Activated CD8-positive, alpha-beta memory T cell treated with anti-CD3 and anti-CD28 coated beads for 48 hours (primary cell): ENCODE data around the gene DNALI1.

ENCODE experiments used
- DNase-seq, 3 experiments: peaks; one replicate each; pipeline ENCODE4 v3.0.0-alpha.2; 2020; ENCODE audit warnings: low read depth in 2 of 3, low spot score in 2 of 3

Gene DNALI1

DNA sequence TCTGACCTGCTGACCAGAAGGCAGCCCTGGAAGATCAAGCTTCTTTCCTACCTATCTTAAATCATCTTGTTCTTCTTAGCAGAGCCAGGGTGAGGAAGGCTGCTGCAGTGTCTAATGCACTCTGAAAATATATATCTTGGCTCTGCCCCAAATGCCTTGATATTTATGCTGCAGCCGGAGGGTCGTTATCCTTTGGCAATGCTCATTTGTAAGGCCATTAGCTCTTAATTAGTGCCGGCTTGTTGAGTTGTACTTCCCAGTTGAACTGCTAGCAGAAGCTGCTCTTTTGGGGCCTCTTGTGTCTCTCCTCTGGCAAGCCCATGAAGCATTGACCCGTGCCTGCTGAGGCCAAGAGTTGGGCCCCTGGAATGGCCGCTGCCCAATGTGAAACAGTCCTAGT is 43.2 kb downstream of the DNALI1 start:
- DNase-seq = no peak

DNA sequence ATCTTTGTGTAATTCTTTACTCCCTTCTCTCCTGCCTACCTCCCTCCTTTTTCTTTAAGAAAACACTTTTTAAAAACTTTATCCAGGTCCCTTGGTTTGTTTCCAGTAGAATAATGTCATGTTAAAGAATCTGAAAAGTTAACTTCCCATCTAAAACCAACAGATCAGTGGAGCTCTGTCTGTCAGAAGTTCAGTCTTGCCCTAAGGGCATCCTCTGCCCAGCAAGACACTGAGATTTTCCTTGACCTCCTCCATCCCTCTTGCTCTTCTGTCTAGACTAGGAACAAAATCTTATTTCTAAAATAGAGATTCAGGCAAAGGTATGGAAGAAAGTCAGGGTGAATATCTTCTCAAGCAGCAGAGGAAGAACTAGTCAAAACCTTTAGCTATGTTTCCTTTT is 44.7 kb downstream of the DNALI1 start:
- DNase-seq = no peak

DNA sequence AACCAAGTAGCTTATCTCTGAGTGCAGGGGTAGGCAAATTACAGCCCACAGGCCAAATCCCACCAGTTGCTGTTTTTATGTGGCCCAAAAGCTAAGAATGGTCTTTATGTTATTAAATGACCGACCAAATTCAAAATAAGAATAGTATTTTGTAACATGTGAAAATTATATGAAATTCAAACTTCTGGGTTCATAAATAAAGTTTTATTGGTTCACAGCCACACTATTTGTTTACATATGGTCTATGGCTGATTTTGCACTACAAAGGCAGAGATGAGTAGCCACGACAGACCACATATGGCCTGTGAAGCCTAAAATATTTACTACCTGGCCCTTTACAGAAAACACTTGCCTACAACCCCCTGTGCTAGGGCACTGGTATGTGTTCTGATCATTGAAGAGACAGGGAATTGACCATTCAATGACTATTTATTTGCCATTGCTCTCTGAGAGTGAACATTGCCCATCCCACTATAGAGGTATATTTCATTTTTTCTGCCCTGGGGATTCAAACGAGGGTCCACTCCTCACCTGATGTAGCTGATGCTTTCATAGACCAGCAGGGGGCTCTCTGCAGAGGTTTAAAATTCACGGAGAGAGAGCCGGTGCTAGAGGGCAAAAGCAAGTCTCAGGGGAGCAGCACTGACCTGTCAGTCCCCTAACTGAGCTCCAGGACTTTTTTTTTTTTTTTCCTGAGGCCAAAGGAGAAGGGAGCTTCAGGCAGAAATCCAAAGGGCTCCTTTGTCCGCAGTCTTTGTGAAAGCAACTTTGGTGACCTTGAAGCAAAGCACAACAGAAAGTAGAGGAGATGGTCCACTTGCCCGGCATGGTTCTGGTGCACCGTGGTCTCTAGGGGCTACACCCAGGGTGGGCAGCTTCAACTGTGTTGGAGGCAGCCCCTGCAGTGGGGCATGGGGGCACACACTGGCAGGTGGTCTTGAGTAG is 46.3 kb downstream of the DNALI1 start:
- no peak for DNase-seq

DNA sequence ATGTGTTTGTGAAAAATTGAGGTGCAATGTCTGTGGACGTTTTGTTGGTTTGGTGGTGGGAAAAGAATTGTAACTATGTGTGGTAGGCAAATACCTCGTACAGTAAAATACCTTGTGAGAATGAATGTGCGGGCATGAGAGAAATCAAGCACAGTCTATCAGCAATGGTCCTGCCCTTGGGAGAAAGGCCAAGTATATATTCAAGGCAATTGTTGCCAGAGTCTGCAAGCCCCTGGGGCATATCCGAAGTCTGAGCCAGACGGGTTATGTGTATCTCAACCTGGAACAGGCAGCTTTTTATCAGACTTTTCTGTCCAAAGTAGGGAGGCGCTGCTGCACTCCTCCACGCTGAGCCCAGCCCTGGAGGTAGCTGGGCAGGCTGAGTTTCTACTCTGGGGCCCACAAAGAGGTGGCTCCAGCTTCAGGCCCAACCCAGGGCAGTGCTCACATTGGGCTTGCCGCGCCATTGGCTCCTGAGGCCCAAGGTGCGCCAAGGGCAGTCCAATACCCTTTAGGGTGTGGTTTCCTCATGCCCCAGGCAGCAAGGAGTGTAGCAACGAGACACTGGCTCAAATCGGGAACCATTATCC is 48.4 kb downstream of the DNALI1 start:
- no peak for DNase-seq

DNA sequence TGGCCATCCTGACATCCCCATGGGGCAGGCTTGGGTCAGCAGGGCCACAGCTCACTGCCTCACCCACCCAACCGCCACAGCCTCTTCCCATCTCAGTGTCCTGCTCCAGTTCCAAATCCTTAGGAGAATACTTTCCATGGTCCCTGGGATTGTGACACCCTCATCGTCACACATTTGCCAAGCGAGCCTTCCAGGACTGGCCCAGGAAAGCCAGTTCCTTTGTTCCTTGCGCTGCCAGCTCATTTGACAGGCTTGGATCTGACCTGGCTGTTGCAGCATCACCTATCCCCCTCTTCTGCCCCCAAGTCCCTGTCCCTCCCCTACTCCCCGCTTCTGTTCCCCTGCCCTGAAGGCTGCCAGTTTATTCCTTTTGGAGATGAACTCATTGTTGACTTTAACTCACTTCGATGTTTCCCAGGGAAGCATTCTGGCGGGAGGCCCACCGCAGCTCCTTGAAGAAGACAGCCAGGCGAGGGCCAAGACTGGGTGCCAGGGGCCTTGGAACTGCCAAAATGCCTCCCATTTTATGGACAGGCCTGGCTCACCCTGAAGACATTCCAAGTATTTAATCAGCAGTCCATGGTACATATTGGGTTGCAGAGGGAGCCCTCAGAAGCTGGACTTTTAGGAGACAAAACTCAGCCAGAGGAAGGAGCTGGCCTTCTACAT is 49.2 kb downstream of the DNALI1 start:
- DNase-seq = no peak

DNA sequence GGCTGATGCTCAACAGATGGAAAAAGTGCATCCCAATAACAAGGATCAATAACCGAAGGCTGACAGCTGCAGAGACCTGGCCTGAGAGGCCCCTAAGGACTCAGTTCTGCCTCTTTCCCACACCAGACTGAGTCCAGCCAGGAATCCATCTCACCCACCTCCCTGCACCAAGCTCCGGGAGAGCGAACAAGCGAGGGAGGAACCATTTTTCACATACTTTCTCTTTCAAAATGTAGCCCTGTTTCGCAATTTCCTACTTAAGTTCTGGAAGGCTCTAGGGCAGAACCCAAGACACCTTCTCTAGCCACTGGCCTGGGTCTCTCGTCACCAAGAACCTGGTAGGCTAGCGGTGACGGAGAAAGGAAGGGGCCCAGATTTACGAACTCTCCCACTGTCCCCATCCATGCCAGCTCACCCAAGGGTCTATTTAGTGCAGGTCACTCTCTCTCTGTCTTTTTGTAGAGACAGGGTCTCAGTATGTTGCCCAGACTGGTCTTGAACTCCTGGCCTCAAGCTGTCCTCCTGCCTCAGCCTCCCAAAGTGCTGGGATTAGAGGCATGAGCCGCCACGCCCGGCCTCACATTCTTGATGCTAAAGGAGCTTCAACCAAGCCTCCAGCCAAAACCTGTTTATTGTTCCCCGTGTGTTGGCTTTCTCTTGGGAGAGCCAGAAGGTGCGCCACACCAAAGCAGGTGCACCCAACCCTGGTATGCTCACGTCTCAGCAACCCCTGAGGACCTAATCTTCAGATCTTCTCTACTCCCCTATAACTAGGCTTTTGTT is 49.9 kb downstream of the DNALI1 start:
- DNase-seq = no peak

DNA sequence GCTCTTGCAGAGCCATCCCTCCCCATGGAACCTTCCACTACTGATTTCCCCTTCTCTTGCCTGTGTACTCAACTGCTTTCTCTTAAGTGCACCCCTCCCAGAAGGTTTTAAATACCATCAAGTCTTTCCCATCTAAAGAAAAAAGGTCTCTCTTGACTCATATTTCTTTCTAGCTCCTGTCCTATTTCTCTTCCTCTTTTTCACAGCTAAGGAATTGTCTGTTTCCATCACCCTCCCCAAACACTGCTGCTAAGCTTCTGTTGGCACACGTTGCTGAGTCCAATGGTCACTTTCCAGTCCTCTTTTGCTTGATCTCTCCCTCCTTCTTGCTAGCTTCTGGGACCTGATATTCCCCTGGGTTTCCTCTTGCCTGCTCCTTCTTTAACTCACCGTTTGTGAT is 52.3 kb downstream of the DNALI1 start:
- no peak for DNase-seq

DNA sequence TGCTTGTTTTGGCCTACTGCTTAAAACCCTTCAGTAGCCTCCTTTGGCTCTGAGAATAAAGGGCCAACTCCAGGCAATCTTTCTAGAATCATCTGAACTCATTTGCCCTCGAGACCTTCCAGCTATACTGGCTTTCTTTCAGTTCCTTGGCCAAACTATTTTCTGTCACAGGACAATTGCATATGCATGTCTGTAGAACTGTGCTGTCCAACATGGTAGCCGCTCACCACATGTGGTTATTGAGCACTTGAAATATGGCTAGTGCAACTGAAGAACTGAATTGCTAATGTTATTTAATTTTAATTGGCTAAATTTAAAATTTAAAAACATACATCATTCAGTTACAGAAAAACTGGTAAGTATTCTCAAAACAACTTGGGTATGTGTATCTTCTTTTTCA is 53.3 kb downstream of the DNALI1 start:
- DNase-seq = no peak

DNA sequence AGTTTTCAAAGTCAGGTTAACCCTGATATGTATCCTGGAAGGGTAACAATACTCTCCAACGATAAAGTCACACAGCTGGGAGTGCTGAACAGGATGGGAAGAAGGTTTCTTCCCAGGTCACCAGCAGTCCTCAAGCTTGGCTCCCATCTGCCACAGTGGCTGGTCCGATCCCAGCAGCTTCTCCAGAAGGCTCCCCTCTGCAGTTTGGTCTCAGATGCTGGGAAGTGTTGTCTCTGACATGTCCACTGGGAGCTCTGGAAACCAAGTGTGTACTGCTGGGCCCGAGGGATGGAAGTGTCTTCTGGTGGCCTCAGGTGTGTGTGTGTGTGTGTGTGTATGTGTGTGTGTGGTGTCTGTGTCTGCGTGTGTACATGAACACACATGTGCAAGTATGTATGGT is 55.4 kb downstream of the DNALI1 start:
- DNase-seq = no peak

DNA sequence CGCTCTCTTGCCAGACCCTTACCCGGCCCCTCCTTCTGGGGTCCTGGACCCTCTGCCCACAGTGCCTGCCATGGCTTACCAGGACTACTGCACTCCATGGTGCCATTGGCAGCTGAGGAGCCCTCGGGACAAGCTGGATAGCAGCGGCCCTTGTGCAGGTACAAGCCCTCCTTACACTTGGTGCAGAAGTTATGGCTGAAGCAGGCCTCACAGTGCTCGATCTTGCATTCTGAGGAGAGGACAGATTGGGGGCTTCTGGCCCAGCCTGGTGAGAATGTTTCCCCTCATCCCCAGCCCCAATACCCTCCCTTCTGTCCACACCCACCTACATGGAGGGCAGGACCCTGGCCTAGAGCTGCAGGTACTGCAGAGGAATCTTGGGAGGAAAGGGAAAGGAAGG is 57.4 kb downstream of the DNALI1 start:
- DNase-seq = no peak

DNA sequence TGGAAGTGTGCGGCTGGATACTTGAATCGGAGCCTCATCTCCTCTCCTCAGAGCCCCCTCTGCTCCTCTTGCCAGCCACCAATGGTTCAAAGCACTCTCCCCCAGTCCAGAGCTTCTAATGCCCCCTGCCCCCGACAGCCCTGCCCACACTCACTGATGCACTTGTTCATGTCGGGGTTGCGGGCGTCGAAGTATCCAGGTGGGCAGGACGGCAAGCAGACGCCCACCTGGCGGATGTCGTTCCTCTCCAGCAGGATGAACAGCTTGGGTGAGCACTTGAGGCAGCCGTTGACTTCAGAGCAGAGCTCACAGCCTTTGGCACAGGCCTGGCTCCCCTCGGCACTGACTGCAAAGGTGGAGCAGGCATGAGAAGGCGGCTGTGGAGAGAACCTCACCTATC is 59.6 kb downstream of the DNALI1 start:
- DNase-seq = no peak
